GM12878 (cell line): Measurements from ENCODE around the gene PARP8. TPM values are rescaled to one million over a fixed set of nuclear protein-coding genes. Genes with fewer than 3 reads are reported as not detected.

Source experiments
- ATAC-seq: fragments of 200-7000 bp; cut with Tn5 transposase; 3 replicates; pipeline ENCODE4 v1.9.1; 2020; ENCODE audit warnings: mild to moderate bottlenecking, moderate library complexity
- BruUV-seq: library from RNA; stranded (reverse); fragments of 400-500 nt; replicated peaks from 2 replicates; lab custom pipeline; 2021; lab: Mats Ljungman, UMichigan
- CTCF ChIA-PET: fragments of 300-600 bp; sonication (Branson Sonifier 250); formaldehyde crosslinking; extraction: SDS; loops from one replicate; lab custom pipeline; 2021; ENCODE audit warnings: inconsistent platforms; lab: Yijun Ruan, JAX
- POLR2A ChIA-PET: fragments of 350-600 bp; formaldehyde crosslinking; extraction: SDS; loops from one replicate; lab custom pipeline; 2021; ENCODE audit warnings: inconsistent platforms; lab: Charles Lee
- RAD21 ChIA-PET: fragments of 300-600 bp; sonication (Branson Sonifier 250); formaldehyde crosslinking; loops from one replicate; lab custom pipeline; 2023; ENCODE audit warnings: antibody characterized with exemption; ENCODE audit not compliant: unreplicated experiment; lab: Charles Lee
- SMC1A ChIA-PET: fragments of 300-600 bp; sonication (Branson Sonifier 250); formaldehyde crosslinking; loops from one replicate; lab custom pipeline; 2023; ENCODE audit not compliant: unreplicated experiment, uncharacterized antibody; lab: Charles Lee
- DNase-seq: peaks from one replicate; pipeline ENCODE4 v3.0.0-alpha.2; 2011; ENCODE audit warnings: low read depth, low spot score
- FAIRE-seq: peaks from 3 replicates; lab custom pipeline; 2011; peaks lifted over from hg19 to GRCh38; lab: Jason Lieb, UNC
- H2AFZ ChIP-seq: 2 replicates; pipeline ENCODE4 v1.6.0; 2011; ENCODE audit warnings: low read depth, low read length, control low read depth; ENCODE audit not compliant: control insufficient read depth
- H3K27ac ChIP-seq: 2 replicates; pipeline ENCODE4 v1.5.1; 2011; ENCODE audit warnings: control low read depth; ENCODE audit not compliant: control insufficient read depth, insufficient read depth
- H3K27me3 ChIP-seq, 2 experiments: replicated peaks in 1 of 2; 2 replicates each; pipeline versions ENCODE4 v1.6.0 to v1.6.1; 2011; ENCODE audit warnings: low read length in 1 of 2; ENCODE audit not compliant: control insufficient read depth in 2 of 2, insufficient read depth in 2 of 2
- H3K36me3 ChIP-seq, 2 experiments: 2 replicates each; pipeline ENCODE4 v1.5.1; 2011; ENCODE audit warnings: low read length in 1 of 2; ENCODE audit not compliant: control insufficient read depth in 2 of 2, insufficient read depth in 2 of 2
- H3K4me1 ChIP-seq: 2 replicates; pipeline ENCODE4 v1.6.1; 2011; ENCODE audit warnings: mild to moderate bottlenecking, low read length, moderate library complexity, mixed read lengths; ENCODE audit not compliant: control insufficient read depth, insufficient read depth
- H3K4me2 ChIP-seq: 2 replicates; pipeline ENCODE4 v1.6.0; 2011; ENCODE audit warnings: control low read depth; ENCODE audit not compliant: control insufficient read depth, insufficient read depth
- H3K4me3 ChIP-seq: fragments of 200-600 bp; sonication (generic); 2 replicates; pipeline ENCODE4 v1.5.1; 2016
- H3K79me2 ChIP-seq: 2 replicates; pipeline ENCODE4 v1.6.0; 2011; ENCODE audit warnings: low read length; ENCODE audit not compliant: control insufficient read depth, insufficient read depth
- H3K9ac ChIP-seq: 2 replicates; pipeline ENCODE4 v1.8.0; 2011; ENCODE audit warnings: low read length, control low read depth, mixed read lengths; ENCODE audit not compliant: control insufficient read depth, insufficient read depth
- H3K9me3 ChIP-seq: replicated peaks from 3 replicates; pipeline ENCODE4 v1.5.1; 2011; ENCODE audit warnings: mild to moderate bottlenecking, low read length; ENCODE audit not compliant: control insufficient read depth, insufficient read depth
- H4K20me1 ChIP-seq: 2 replicates; pipeline ENCODE4 v1.6.0; 2011; ENCODE audit not compliant: control insufficient read depth, insufficient read depth
- ATF7 ChIP-seq: fragments of 450-650 bp; IDR thresholded peaks from 2 replicates; pipeline ENCODE4 v1.6.1; 2016; ENCODE audit warnings: low read depth, mild to moderate bottlenecking
- BMI1 ChIP-seq: fragments of 450-650 bp; IDR thresholded peaks from 2 replicates; pipeline ENCODE4 v1.6.1; 2016; ENCODE audit warnings: mild to moderate bottlenecking, moderate library complexity, borderline replicate concordance
- EP300 ChIP-seq, 2 experiments: fragments of 150-350 bp in 1 of 2; IDR thresholded peaks; 2 replicates each; pipeline ENCODE4 v1.6.1; 2011 to 2012; ENCODE audit warnings: low read depth in 2 of 2, low read length in 2 of 2, borderline replicate concordance in 1 of 2, improper control_type of control experiment in 1 of 2, inconsistent platforms in 1 of 2; ENCODE audit not compliant: control insufficient read depth in 1 of 2
- IKZF1 ChIP-seq: fragments of 450-650 bp; conservative IDR thresholded peaks from 2 replicates; pipeline ENCODE4 v1.6.1; 2017; ENCODE audit warnings: antibody characterized with exemption, mild to moderate bottlenecking
- NFYB ChIP-seq: IDR thresholded peaks from 2 replicates; pipeline ENCODE4 v1.6.1; 2011; ENCODE audit warnings: low read depth, mild to moderate bottlenecking, low read length, improper control_type of control experiment, moderate library complexity; ENCODE audit not compliant: insufficient read depth
- NR2C1 ChIP-seq: fragments of 450-650 bp; IDR thresholded peaks from 2 replicates; pipeline ENCODE4 v1.6.1; 2017; ENCODE audit warnings: antibody characterized with exemption, mild to moderate bottlenecking, moderate library complexity
- NR2C2 ChIP-seq: IDR thresholded peaks from 2 replicates; pipeline ENCODE4 v1.6.1; 2011; ENCODE audit warnings: borderline replicate concordance, low read depth; ENCODE audit not compliant: control insufficient read depth, insufficient read length
- NRF1 ChIP-seq: conservative IDR thresholded peaks from 2 replicates; pipeline ENCODE4 v1.6.1; 2011; ENCODE audit warnings: mild to moderate bottlenecking, low read depth, low read length, improper control_type of control experiment
- SIN3A ChIP-seq: IDR thresholded peaks from 2 replicates; pipeline ENCODE4 v1.6.1; 2012; ENCODE audit warnings: low read depth, low read length, improper control_type of control experiment
- SPI1 ChIP-seq: IDR thresholded peaks from 2 replicates; pipeline ENCODE4 v1.6.1; 2011; ENCODE audit warnings: low read depth, mild to moderate bottlenecking, low read length, moderate library complexity, borderline replicate concordance; ENCODE audit not compliant: insufficient read depth
- STAT1 ChIP-seq: fragments of 450-650 bp; conservative IDR thresholded peaks from 2 replicates; pipeline ENCODE4 v1.6.1; 2014; ENCODE audit warnings: antibody characterized with exemption, mild to moderate bottlenecking
- TAF1 ChIP-seq: IDR thresholded peaks from 2 replicates; pipeline ENCODE4 v1.6.1; 2011; ENCODE audit warnings: mild to moderate bottlenecking, low read depth, low read length, borderline replicate concordance
- ZBED1 ChIP-seq: IDR thresholded peaks from 2 replicates; pipeline ENCODE4 v1.6.1; 2016; ENCODE audit warnings: borderline replicate concordance
- in situ Hi-C: fragments of 300-500 bp; cut with MboI; formaldehyde crosslinking; loops from 9 replicates; pipeline ENCODE4 v1.14.3; 2018; ENCODE audit warnings: mixed read lengths
- intact Hi-C: fragments of 100-400 bp; cut with micrococcal nuclease; formaldehyde crosslinking; loops from one replicate; pipeline ENCODE4 v1.14.2; 2022; ENCODE audit not compliant: unreplicated experiment
- polyA plus RNA-seq, 11 experiments: library from polyadenylated mRNA; depleted of rRNA in 4 of 11; unstranded in 6 of 11; stranded (reverse) in 5 of 11; fragments of >200 nt; fragmentation: Nextera tagmentation in 4 of 11; fragmentation: Illumina TruSeq in 1 of 11; extraction: Ambion mirVana in 4 of 11; extraction: Trizol in 1 of 11; gene quantifications; 1 replicate in 1 of 11; 2 replicates in 10 of 11; pipeline versions ENCODE4 v1.2.1 to v1.2.3, GENCODE V29; 2011 to 2016; ENCODE audit warnings: inconsistent platforms in 2 of 11, missing spikeins in 2 of 11, low read depth in 1 of 11
- total RNA-seq, 4 experiments: library from RNA; depleted of rRNA in 3 of 4; stranded (reverse); fragments of >200 nt in 3 of 4; fragmentation: Illumina TruSeq in 1 of 4; extraction: Trizol in 1 of 4; gene quantifications; 2 replicates each; pipeline versions ENCODE4 v1.2.1 to v1.2.3, GENCODE V29; 2013 to 2021
- TF ChIP-seq, protein P1 (sequence below): fragments of 450-650 bp; IDR thresholded peaks from 2 replicates; pipeline ENCODE4 v1.6.1; 2017; ENCODE audit warnings: mild to moderate bottlenecking
- TF ChIP-seq, protein P2 (sequence below): fragments of 450-650 bp; IDR thresholded peaks from 2 replicates; pipeline ENCODE4 v1.6.1; 2016; ENCODE audit warnings: mild to moderate bottlenecking
- TF ChIP-seq, protein P3 (sequence below): IDR thresholded peaks from 2 replicates; pipeline ENCODE4 v1.6.1; 2012; ENCODE audit warnings: low read depth, low read length, improper control_type of control experiment

PARP8 gene
- total and polyA plus RNA-seq, 10 of the 15 experiments (the other 5 are each of a cell fraction or from before 2014, with no cell fraction given): 9.1 to 65.2 (median 20.6) TPM

DNA sequence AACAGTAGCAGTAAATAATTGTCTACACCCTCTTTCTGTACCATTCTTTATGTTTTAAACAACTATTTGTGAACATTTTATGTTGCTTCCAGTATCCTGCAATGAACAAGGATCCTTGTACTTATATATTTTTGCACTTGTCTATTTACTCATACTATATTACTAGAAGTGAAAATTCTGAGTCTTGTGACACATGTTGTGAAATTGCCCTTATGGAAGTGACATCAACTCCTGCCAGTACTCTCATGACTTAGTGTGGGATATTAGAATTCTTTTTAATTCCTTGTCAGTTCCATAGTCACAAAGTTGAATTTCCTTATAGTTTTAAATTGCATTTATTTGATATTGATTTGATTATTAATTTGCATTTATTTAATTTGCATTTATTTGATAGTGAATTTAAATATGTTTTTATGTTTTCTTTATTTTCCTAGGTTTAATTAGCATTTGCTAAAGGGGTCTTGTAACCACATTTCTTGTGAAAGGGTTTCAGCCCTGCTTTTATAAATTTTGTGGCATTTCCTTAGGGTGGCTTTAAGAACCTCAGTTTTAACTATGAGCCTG is 27.7 kb downstream of the PARP8 start:
- peak; percentile 13 for FAIRE-seq
- BruUV-seq: no TSS peak
- ChIA-PET POLR2A (interaction anchor here (1.6 kb wide), 1 partner anchor 25 kb away, joined by 5 read pairs; no protein-coding TSS in a partner anchor), SMC1A (interaction anchor here (1.0 to 2.1 kb wide), 4 partner anchors 9 to 17 kb away, joined by 3 to 6 read pairs (median 5); no protein-coding TSS in a partner anchor), CTCF (interaction anchor here (1.5 kb wide), 1 partner anchor 24 kb away, joined by 4 read pairs; no protein-coding TSS in a partner anchor), RAD21 (interaction anchor here (1.1 to 2.7 kb wide), 3 partner anchors 25 to 55 kb away, joined by 3 to 15 read pairs (median 3); no protein-coding TSS in a partner anchor)
- TF ChIP-seq IKZF1: no peak
- TF ChIP-seq BMI1: no peak
- TF ChIP-seq, protein P1, sequence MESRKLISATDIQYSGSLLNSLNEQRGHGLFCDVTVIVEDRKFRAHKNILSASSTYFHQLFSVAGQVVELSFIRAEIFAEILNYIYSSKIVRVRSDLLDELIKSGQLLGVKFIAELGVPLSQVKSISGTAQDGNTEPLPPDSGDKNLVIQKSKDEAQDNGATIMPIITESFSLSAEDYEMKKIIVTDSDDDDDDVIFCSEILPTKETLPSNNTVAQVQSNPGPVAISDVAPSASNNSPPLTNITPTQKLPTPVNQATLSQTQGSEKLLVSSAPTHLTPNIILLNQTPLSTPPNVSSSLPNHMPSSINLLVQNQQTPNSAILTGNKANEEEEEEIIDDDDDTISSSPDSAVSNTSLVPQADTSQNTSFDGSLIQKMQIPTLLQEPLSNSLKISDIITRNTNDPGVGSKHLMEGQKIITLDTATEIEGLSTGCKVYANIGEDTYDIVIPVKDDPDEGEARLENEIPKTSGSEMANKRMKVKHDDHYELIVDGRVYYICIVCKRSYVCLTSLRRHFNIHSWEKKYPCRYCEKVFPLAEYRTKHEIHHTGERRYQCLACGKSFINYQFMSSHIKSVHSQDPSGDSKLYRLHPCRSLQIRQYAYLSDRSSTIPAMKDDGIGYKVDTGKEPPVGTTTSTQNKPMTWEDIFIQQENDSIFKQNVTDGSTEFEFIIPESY: no peak
- TF ChIP-seq, protein P2, sequence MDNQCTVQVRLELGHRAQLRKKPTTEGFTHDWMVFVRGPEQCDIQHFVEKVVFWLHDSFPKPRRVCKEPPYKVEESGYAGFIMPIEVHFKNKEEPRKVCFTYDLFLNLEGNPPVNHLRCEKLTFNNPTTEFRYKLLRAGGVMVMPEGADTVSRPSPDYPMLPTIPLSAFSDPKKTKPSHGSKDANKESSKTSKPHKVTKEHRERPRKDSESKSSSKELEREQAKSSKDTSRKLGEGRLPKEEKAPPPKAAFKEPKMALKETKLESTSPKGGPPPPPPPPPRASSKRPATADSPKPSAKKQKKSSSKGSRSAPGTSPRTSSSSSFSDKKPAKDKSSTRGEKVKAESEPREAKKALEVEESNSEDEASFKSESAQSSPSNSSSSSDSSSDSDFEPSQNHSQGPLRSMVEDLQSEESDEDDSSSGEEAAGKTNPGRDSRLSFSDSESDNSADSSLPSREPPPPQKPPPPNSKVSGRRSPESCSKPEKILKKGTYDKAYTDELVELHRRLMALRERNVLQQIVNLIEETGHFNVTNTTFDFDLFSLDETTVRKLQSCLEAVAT: no peak
- no peak for TF ChIP-seq NRF1
- TF ChIP-seq NR2C2: no peak
- TF ChIP-seq NFYB: no peak
- no peak for TF ChIP-seq ZBED1
- TF ChIP-seq, protein P3, sequence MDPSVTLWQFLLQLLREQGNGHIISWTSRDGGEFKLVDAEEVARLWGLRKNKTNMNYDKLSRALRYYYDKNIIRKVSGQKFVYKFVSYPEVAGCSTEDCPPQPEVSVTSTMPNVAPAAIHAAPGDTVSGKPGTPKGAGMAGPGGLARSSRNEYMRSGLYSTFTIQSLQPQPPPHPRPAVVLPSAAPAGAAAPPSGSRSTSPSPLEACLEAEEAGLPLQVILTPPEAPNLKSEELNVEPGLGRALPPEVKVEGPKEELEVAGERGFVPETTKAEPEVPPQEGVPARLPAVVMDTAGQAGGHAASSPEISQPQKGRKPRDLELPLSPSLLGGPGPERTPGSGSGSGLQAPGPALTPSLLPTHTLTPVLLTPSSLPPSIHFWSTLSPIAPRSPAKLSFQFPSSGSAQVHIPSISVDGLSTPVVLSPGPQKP: no peak
- TF ChIP-seq EP300 (IDR thresholded peaks at IDR 0.05; ENCODE audit: borderline replicate concordance in 1 of 2, control insufficient read depth in 1 of 2, low read depth in 2 of 2, low read length in 2 of 2): no peak
- no peak for TF ChIP-seq ATF7
- TF ChIP-seq SPI1: no peak
- no peak for TF ChIP-seq TAF1
- no peak for TF ChIP-seq NR2C1
- no peak for TF ChIP-seq SIN3A
- no peak for TF ChIP-seq STAT1
- H3K79me2 ChIP-seq: peaks cover 39% of the 10 kb centered on the region
- no peak overlapping the region for H3K9ac ChIP-seq
- in situ Hi-C loops: no loop called here
- no peak for ATAC-seq
- H4K20me1 ChIP-seq: no peaks in the 10 kb centered on the region
- no peak overlapping the region for H3K4me3 ChIP-seq
- H3K4me1 ChIP-seq: peaks cover 19% of the 10 kb centered on the region
- H3K9me3 ChIP-seq: no peaks in the 10 kb centered on the region; the same call in 2 of the 3 replicates
- H3K27me3 ChIP-seq: no peaks in the 10 kb centered on the region
- H3K4me2 ChIP-seq: no peak overlapping the region
- DNase-seq: no peak
- intact Hi-C loops: loop anchor here (10.0 kb wide), 2 partner anchors 51 to 249 kb away; partner anchors contain the start of gene EMB
- no peak overlapping the region for H3K27ac ChIP-seq
- H3K36me3 ChIP-seq: peaks cover 0 to 3% of the 10 kb centered on the region in 2 experiments; a peak in 2 of 4 replicates
- H2AFZ ChIP-seq: no peak overlapping the region
